ENCODE measurements around the gene MED4. TPM values are rescaled to one million over a fixed set of nuclear protein-coding genes. Genes with fewer than 3 reads are reported as not detected.
"Not testable (repeated sequence)": the region's sequence is repeated elsewhere in the genome, so short reads cannot be mapped to it uniquely, and the experiment has no call there.

MED4 gene
- total RNA-seq, 2 experiments from 2014 or later = 66.3 to 66.8 TPM

DNA sequence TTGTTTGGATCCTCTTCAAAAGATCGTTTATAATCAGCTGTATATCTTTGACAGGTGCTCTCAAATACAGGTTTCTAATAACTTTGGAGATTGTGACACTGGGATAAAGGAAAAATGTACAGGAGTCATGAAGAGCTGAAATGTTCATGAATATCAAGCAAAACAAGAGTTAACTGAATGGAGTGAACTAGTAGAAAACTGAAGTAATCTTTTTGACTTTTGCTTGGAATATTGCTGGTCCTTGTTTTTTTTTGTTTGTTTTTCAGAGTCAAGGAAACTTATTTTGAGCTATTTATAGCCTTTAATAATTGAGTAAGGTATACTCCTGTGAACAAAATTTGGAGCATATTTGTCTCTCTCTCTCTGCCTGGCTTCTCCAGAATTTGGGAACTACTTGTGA lies 25.3 kb downstream of the MED4 start:
- no peaks in the 10 kb centered on the region for H3K4me1 Mint-ChIP-seq
- no peak for DNase-seq
- no peak overlapping the region for H3K27ac Mint-ChIP-seq
- H3K27me3 Mint-ChIP-seq = no peaks in the 10 kb centered on the region
- peaks cover 35% of the 10 kb centered on the region for H3K9me3 Mint-ChIP-seq
- no peak overlapping the region for H3K4me3 Mint-ChIP-seq
- H3K36me3 Mint-ChIP-seq = peaks cover 91% of the 10 kb centered on the region

DNA sequence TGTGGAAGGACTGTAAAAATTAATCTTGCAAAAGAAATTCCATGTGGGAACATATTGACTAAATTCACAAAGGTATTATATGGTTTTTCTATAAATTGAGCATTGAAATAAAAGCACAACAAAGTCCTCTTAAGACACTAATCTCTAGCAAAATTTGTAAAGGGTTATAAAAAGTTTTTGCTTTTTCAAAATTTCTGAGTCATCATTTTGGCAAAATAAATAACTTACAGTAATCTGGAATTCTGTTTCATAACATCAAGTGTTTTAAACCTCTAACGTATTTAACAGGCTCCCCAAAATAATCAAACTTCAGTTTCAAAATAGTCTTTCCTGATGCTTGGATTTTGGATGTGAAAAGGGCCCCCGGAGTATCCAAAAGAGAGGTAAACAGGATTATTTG lies 26.0 kb downstream of the MED4 start:
- no peak overlapping the region for H3K4me3 Mint-ChIP-seq
- peaks cover 35% of the 10 kb centered on the region for H3K9me3 Mint-ChIP-seq
- no peaks in the 10 kb centered on the region for H3K27me3 Mint-ChIP-seq
- peaks cover 87% of the 10 kb centered on the region for H3K36me3 Mint-ChIP-seq
- H3K27ac Mint-ChIP-seq = no peak overlapping the region
- H3K4me1 Mint-ChIP-seq = no peaks in the 10 kb centered on the region
- no peak for DNase-seq

DNA sequence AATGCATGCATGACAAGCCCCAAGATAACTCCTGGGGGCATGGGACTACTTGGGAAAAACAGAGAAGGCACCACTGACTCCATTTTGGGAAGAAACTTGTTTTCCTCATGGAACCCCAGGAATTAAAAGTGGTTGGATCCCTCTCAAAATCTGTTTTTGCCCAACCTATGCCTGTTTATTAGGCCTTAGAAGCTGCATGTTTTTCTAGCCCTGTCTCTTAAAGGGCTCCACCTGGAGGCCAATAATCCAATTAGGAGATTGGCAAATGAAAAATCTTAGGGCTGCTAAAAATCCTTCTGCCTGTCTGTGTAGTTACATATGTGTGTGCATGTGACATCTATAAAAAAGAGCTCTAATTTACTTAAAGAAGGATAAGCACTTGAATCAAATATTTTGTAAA lies 26.9 kb downstream of the MED4 start:
- H3K4me1 Mint-ChIP-seq = no peaks in the 10 kb centered on the region
- H3K9me3 Mint-ChIP-seq = peaks cover 35% of the 10 kb centered on the region
- H3K36me3 Mint-ChIP-seq = peaks cover 77% of the 10 kb centered on the region
- H3K4me3 Mint-ChIP-seq = no peak overlapping the region
- H3K27me3 Mint-ChIP-seq = no peaks in the 10 kb centered on the region
- no peak for DNase-seq
- no peak overlapping the region for H3K27ac Mint-ChIP-seq

DNA sequence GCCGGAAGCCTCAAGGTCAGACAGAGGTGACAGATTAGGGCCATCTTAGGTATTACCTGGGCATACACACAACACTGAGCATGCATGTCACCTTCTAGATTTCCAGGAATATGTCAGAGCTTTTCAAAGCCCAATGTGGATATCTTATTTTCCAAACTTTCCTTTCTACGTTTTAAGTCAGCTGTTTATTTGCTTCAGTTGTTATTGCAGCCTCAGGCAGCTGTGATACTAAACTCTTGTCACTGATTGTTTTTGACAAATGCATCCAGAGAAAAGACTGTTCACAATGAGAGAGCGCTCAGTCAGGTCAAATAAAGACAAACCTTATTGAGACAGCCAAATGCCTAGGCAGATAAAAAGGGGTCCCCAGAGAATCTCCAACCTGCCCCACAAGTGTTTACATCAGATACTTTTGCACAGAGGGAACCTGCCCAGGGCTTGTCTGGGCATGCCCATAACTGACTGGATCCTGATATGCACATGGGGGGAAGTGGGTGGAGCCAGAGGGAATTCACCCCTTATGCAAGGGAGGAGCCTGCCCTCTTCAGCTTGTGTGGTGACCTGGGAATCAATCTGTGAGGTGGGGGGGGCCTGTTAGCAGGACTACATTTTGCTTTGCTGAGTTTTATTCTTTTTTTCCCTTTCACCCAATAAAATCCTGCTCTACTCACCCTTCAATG lies 28.5 kb downstream of the MED4 start:
- Mint-ChIP-seq H3K27ac (peak overlapping the region; percentile 35), H3K4me3 (no peak overlapping the region), H3K9me3 (peaks cover 21% of the 10 kb centered on the region), H3K27me3 (no peaks in the 10 kb centered on the region), H3K4me1 (no peaks in the 10 kb centered on the region), H3K36me3 (peaks cover 62% of the 10 kb centered on the region)
- DNase-seq = peak; percentile 16

DNA sequence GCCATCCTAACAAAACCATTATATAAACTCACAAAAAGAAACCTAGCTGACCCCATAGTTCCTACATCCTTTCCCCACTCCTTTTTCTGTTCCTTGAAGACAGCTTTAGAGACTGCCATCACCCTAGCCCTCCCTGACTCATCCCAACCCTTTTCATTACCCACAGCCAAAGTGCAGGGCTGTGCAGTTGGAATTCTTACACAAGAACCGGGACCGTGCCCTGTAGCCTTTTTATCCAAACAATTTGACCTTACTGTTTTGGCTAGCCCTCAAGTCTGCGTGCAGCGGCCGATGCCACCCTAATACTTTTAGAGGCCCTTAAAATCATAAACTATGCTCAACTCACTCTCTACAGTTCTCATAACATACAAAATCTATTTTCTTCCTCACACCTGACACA lies 35.0 kb downstream of the MED4 start:
- not testable (repeated sequence) for H3K4me1 Mint-ChIP-seq, H3K9me3 Mint-ChIP-seq, H3K27me3 Mint-ChIP-seq, H3K4me3 Mint-ChIP-seq, DNase-seq
- peaks cover 16% of the 10 kb centered on the region for H3K36me3 Mint-ChIP-seq
- H3K27ac Mint-ChIP-seq = peak overlapping the region; percentile 2

DNA sequence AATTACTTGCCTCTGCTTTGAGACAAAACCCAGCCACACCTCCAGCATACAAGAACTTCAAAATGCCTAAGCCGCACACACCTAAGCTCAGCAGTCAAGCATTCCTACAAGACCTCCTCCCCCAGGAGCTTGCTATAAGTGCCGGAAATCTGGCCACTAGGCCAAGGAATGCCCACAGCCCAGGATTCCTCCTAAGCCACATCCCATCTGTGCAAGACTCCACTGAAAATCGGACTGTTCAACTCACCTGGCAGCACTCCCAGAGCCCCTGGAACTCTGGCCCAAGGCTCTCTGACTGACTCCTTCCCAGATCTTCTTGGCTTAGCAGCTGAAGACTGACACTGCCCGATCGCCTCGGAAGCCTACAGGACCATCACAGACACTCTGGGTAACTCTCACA lies 36.4 kb downstream of the MED4 start:
- H3K9me3 Mint-ChIP-seq, H3K4me1 Mint-ChIP-seq, H3K4me3 Mint-ChIP-seq, DNase-seq, H3K27me3 Mint-ChIP-seq: not testable (repeated sequence)
- Mint-ChIP-seq H3K27ac (peak overlapping the region; percentile 30), H3K36me3 (peaks cover 11% of the 10 kb centered on the region)

DNA sequence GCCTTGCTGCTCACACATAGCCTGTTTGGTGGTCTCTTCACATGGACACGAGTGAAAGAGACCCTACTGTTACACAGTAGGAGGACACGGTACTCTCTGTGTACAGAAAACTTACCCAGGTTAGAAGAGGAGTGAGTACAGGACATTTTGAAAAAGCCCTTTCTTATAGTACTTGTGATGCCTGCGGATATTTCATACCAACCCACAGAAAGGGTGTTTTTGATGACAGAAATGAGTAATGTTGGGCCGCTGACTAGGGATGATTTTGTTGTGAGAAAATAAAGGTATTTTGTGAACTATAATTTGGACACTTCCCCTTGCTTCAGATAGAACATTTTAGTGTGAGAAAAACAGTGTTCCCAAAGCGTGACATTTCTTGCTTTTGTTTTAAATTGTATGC lies 39.2 kb downstream of the MED4 start:
- Mint-ChIP-seq H3K4me1 (no peaks in the 10 kb centered on the region), H3K36me3 (peaks cover 18% of the 10 kb centered on the region), H3K4me3 (no peak overlapping the region), H3K27ac (no peak overlapping the region), H3K9me3 (no peaks in the 10 kb centered on the region), H3K27me3 (no peaks in the 10 kb centered on the region)
- DNase-seq = no peak

DNA sequence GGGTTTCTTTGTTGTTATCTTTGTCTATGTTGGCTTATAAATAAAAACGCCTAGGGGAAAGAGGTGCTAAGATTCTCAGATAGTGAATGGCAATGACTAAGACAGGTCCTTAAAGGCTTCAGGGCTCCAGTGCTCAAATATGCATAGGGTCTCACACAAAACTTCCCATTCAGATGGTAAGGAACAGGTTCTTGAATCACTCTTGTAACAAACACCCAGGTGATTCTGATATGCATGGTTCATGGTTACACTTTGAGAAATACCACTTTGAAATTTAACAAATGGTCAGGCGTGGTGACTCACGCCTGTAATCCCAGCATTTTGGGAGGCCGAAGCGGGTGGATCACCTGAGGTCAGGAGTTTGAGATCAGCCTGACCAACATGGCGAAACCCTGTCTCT lies 40.3 kb downstream of the MED4 start:
- peaks cover 22% of the 10 kb centered on the region for H3K36me3 Mint-ChIP-seq
- no peak overlapping the region for H3K4me3 Mint-ChIP-seq

DNA sequence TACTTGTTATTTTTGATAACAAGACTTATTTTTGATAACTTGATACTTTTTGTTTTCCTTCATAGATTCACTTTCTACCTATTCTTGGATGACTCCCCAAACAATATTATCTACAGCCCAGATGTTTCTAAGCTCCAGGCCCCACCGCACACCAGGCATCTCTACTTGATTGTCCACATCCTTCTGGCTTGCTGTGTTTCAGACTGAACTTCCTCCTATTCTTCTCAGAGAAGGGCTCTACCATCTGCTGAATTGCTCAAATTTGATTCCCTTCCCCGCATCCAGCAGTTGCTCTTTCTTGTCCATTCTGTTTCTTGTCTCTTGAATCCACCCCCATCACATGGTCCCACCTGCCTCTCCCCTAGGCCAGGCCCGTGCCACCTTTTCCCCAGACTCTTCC lies 44.4 kb downstream of the MED4 start:
- no peak overlapping the region for H3K4me3 Mint-ChIP-seq
- peaks cover 10% of the 10 kb centered on the region for H3K36me3 Mint-ChIP-seq
- H3K27me3 Mint-ChIP-seq = no peaks in the 10 kb centered on the region
- H3K9me3 Mint-ChIP-seq = no peaks in the 10 kb centered on the region
- no peak for DNase-seq
- no peak overlapping the region for H3K27ac Mint-ChIP-seq
- H3K4me1 Mint-ChIP-seq = no peaks in the 10 kb centered on the region

More for the DNA sequence above, 40.3 kb downstream of the MED4 start:
- H3K27me3 Mint-ChIP-seq = no peaks in the 10 kb centered on the region
- DNase-seq = no peak
- H3K4me1 Mint-ChIP-seq = no peaks in the 10 kb centered on the region
- no peak overlapping the region for H3K27ac Mint-ChIP-seq
- H3K9me3 Mint-ChIP-seq = no peaks in the 10 kb centered on the region

DNA sequence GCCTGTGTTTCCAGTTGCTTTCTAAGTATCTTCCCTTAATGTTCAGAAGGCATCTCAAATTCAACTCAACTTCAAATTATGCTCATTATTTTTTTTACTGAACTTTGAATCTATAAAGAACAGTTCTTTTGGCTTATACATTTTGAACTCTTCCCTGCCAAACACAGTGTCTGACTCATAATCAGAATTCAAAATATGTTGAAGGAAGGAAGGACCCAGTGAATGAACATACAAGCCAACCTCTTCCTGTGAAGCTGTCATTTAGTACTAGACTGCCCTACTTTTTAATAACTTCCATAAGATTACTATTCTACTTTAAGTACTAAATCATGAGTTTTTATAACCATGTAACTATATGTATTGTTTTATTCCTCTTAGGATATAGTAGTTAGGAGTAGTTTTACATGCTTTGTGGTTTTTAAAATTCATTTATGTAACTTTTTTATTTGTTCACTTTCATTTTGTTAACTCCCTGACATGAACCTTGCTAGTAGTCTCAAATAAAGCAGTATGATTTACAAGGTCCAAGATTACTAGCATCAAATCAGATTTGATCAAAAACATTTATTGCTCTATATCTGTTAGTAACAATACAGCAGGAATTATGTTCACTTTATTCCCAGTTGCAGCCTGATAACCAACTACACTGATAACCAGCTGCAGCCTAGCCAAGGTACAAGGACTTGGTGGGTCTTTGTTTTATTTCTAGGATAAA lies 51.0 kb downstream of the MED4 start:
- Mint-ChIP-seq H3K27ac (peak overlapping the region; percentile 74), H3K9me3 (no peaks in the 10 kb centered on the region), H3K4me1 (peaks cover 24% of the 10 kb centered on the region), H3K4me3 (no peak overlapping the region), H3K36me3 (peaks cover 20% of the 10 kb centered on the region), H3K27me3 (no peaks in the 10 kb centered on the region)
- no peak for DNase-seq

DNA sequence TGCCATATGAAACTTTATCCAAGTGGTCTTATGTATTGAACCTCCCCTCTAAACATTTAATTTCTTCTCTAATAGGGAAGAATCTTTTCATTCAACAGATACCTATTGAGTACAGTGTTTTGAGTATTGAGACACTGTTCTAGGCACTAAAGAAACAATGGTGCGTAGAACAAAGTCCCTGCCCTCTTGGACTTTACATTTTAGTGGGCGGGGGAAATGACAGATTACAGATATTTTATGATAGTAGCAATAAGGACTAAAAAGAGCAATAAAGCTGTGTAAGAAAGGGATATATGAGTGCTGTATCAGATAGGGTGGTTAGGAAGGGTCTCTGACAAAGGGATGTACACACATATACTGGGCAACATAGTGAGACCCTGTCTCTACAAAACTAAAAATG lies 52.0 kb downstream of the MED4 start:
- Mint-ChIP-seq H3K4me1 (peaks cover 32% of the 10 kb centered on the region), H3K27ac (peak overlapping the region; percentile 14), H3K4me3 (no peak overlapping the region), H3K27me3 (no peaks in the 10 kb centered on the region), H3K9me3 (no peaks in the 10 kb centered on the region), H3K36me3 (peaks cover 20% of the 10 kb centered on the region)
- DNase-seq = no peak

DNA sequence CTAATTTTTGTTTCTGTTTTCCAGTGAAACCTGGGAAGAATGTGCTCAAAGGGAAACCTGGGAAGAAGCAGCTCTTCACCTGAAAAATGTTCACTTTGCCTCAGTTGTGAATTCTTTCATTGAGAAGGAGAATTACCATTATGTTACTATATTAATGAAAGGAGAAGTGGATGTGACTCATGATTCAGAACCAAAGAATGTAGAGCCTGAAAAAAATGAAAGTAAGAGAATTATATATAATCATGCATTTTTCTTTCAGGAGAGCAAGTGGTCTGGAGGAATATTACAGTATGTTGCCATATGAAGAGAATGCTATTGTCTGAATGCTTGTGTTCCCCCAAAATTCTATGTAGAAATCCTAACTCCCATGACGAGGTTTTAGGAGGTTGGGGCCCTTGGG lies 54.0 kb downstream of the MED4 start:
- H3K4me3 Mint-ChIP-seq = no peak overlapping the region
- H3K9me3 Mint-ChIP-seq = no peaks in the 10 kb centered on the region
- no peaks in the 10 kb centered on the region for H3K27me3 Mint-ChIP-seq
- H3K36me3 Mint-ChIP-seq = peaks cover 20% of the 10 kb centered on the region
- no peak for DNase-seq
- peaks cover 37% of the 10 kb centered on the region for H3K4me1 Mint-ChIP-seq
- H3K27ac Mint-ChIP-seq = no peak overlapping the region

DNA sequence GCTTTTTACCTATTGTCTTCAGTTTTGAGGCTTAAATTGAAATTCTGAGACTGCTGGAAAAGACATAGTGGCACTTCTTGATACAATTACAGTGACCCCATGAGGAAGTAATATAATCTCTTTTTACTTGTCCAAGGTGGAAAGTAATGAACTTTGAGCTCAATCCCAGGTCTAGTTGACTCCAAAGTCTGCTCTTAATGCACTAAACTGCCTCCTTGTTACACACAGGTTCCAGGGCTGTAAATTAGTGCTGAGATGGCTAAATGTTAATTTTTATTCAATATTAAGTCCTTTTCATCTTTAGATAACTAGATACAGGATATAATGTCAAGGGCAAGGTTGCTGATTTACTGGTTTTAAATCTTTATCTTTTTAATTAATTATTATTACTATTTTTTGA lies 54.9 kb downstream of the MED4 start:
- DNase-seq = no peak
- Mint-ChIP-seq H3K4me3 (no peak overlapping the region), H3K27ac (no peak overlapping the region), H3K36me3 (peaks cover 20% of the 10 kb centered on the region), H3K9me3 (no peaks in the 10 kb centered on the region), H3K27me3 (no peaks in the 10 kb centered on the region), H3K4me1 (peaks cover 37% of the 10 kb centered on the region)

DNA sequence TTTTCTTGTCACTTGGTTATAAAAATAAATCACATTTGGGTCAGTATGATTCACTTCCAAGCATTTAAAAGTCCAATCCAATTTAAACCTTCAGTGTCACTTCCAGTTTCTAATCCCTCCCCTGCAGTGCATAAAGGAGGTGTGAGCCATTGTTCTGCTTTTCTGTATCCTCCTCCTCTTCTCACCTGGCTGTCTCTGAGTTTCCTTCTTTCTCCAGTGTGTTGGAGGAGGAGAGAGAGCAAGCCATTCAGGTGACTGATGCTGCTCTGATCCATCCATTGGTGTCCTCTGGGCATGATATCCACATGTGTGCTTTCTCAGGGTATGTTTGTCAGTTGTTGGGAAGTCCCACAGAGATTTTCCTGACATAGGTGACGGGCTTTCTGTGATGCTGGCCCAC lies 56.1 kb downstream of the MED4 start:
- H3K4me3 Mint-ChIP-seq = peak overlapping the region; percentile 93
- H3K36me3 Mint-ChIP-seq = peaks cover 22% of the 10 kb centered on the region
- H3K4me1 Mint-ChIP-seq = peaks cover 39% of the 10 kb centered on the region

DNA sequence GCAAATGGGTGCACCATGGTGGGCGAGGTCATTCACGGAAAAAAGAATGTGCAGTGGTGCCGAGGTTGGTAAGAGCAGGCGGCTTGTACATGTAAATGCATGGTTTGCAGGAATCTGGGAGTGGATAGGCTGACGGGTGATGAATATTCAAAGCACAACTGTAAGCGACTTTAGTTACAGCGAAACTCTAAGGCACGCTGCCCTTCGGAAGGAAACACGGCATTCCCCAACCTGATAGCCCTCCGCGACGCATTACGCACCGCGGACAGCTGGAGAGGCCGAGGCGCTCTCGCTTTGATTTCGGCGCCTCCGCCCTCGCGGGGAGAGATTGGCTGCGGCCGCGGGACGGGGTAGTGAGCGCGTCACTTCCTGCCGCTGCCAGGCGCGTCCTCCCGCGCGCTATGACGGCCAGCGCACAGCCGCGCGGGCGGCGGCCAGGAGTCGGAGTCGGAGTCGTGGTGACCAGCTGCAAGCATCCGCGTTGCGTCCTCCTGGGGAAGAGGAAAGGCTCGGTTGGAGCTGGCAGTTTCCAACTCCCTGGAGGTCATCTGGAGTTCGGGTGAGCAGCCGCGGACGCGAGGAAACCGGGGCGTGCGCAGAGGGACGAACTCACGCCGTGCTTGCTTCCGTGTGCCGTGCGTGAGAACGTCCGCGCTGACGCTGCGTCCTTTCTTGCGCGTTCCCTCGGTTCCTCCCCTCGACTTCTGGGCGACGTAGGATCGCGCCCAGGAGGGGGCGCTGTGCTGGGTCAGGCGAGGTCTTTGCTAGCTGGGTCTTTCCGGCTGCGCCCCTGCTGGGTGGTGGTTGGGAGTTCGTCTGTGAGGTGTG lies 57.3 kb downstream of the MED4 start, which contains the start of gene NUDT15:
Gene NUDT15 (plus strand): TSS at position 381 of the 828 bp plus-strand sequence. CDS start 21 bp downstream, at position 402.
- H3K36me3 Mint-ChIP-seq = peaks cover 21% of the 10 kb centered on the region
- peak within 1 kb of the TSS; percentile 93 for H3K4me3 Mint-ChIP-seq
- H3K27me3 Mint-ChIP-seq = no peaks in the 10 kb centered on the region
- H3K4me1 Mint-ChIP-seq = peaks cover 33% of the 10 kb centered on the region
- peak within 1 kb of the TSS; percentile 95 for H3K27ac Mint-ChIP-seq
- DNase-seq = peak; percentile 95
- no peaks in the 10 kb centered on the region for H3K9me3 Mint-ChIP-seq

More for the DNA sequence above, 56.1 kb downstream of the MED4 start:
- H3K9me3 Mint-ChIP-seq = no peaks in the 10 kb centered on the region
- H3K27ac Mint-ChIP-seq = peak overlapping the region; percentile 95
- peak; percentile 3 for DNase-seq
- H3K27me3 Mint-ChIP-seq = no peaks in the 10 kb centered on the region

Data from activated naive CD8-positive, alpha-beta T cell treated with anti-CD3 and anti-CD28 coated beads for 36 hours (primary cell).